GM18520 (cell line): ENCODE data around the gene MDK.

Experiments
- ATAC-seq: cut with Tn5 transposase; IDR thresholded peaks from one replicate; pipeline ENCODE4 v1.9.1; 2021; ENCODE audit not compliant: unreplicated experiment

MDK gene, protein sequence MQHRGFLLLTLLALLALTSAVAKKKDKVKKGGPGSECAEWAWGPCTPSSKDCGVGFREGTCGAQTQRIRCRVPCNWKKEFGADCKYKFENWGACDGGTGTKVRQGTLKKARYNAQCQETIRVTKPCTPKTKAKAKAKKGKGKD

GRCh38 chr11:46381048-46381818 is at the start of gene MDK:
TSS of gene MDK (plus strand) at chr11:46381669. CDS start at chr11:46382058, 389 bp downstream.
- ATAC-seq = no peak

DNA sequence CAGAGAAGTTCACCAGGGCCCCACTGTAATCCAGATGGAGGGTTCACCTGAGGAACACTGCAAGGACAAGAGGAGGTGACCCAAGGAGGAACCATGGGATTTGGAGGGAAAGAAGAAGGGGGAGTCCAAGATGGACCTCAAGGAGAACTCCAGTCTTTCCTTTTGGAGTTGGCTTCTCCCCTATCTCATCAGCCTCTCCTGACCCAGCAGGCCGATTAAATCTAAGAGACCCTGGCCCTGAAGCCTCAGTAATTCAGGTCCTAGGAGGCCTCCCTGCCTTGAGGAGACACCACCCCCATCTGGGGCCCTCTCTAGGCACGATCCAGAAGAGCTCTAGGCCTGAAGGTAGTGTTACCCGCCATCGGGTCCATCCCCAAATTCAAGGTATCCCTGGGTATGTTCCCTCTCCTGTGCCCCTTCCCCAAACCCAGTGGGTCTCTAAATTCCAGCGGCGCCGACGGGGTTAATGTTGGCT is 49.3 kb upstream of the MDK start:
- no peak for ATAC-seq

GRCh38 chr11:46332568-46333393 is 48.7 kb upstream of the MDK start:
- no peak for ATAC-seq

DNA sequence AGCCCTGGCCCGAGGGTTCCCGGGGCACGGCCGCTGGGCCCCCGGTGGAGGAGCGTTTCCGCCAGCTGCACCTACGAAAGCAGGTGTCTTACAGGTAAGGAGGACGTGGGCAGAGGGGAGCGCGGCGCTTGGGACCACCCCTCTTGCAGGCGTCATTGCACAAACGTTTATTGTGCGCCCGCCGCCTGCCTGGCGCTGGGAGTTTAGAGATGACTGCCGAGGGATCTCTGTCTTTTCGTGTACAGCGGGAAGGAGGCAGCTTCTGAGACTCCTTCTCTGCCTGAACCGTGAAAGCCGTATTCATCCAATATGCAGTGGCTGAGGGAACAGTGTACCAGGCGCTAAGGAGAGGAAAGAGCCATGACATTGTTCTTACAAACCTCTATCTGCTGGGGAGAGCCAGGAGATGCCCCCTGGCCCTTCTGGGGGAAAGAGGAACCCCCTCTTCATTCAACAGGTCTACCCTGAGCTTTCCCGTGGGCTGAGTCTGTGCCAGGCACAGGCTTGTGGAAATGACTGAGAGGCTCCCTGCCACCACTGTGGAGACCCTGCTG is 48.0 kb upstream of the MDK start:
- ATAC-seq = no peak

- ATAC-seq = no peak
Measured at GRCh38 chr11:46334211-46334610, 47.3 kb upstream of the MDK start.

DNA sequence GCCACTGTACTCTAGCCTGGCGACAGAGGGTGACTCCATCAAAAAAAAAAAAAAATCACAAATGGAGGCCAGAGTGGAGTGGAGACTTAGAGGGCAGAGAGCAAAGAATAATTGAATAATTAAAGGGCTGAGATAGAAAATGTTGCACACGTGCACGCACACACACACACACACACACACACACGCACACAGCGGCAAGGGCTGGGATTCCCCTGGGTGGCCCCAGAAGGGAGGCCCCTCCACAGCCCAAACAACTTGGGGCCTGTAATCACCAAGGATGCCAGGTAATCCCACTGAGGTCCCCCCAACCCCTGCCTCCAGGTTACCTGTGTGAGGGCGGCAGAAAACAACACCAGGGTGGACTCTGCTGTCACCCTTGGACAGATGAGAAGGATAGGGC is 46.2 kb upstream of the MDK start:
- ATAC-seq = no peak

GRCh38 chr11:46335890-46336562 is 45.4 kb upstream of the MDK start:
- no peak for ATAC-seq

GRCh38 chr11:46336563-46337180 is 44.8 kb upstream of the MDK start:
- ATAC-seq = no peak

DNA sequence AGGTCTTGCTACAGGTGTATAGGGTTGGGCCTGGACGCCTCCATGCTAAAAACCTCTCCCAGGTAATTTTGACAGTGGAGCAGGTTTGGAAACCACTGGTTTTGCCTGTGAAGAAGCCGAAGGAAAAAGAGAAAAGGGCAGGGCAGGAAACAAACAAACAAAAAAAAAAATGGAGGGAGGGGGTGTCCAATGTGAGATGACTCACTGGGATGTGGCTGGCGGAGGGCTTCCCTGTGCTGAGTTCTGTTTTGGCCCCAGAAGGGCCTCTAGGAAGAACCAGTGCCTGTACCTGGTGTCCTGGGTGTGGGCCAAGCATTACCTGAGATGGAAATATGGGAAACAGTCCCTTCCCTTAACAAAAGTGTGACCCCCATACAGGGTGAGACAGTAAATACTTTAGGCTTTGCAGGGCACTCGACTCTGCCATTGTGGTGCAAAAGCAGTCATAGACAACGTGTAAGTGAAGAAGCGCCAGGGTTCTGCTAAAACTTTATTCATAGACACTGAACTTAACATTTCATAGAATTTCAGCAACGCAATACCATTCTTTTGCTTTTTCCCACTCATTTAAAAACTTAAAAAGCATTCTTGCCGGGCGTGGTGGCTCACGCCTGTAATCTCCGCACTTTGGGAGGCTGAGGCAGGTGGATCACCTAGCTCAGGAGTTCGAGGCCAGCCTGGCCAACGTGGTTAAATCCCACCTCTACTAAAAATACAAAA is 43.7 kb upstream of the MDK start:
- ATAC-seq = no peak

DNA sequence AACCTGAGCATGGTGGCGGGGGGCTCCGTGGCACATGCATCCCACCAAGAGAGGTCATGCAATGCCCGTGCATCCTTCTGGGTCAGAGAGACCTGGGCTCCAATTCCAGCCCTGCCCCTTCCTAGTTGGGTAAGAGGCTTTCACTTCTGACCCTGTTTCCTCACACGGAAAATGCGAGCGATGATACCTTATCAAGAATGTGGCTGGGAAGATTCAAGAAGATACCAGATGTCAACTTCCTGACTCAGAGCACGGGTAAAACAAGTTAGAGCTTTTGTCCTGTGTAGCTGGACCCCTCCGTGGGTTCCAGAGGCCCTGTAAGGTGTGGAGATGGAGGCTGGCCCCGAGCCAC is 42.9 kb upstream of the MDK start:
- no peak for ATAC-seq

GRCh38 chr11:46338988-46339666 is 42.3 kb upstream of the MDK start:
- no peak for ATAC-seq

DNA sequence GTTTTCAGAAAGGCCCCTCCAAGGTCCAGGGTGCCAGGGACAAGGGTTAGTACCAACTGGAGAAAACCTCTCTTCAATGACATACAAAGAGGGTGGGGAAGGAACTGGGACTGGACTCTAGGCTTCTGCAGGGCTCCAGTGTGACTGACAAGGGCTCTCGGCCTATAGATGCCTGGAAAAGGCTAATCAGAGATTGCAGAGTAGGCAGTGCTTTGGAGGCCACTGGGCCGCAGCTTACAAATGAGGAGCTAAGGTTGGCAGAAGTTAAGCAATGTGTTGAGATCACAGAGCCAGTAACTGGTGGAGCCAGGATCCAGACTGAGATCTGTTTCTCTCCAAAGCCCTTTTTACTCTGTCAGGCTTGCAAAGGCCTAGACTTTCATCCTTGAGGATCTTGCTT is 41.7 kb upstream of the MDK start:
- ATAC-seq = no peak

DNA sequence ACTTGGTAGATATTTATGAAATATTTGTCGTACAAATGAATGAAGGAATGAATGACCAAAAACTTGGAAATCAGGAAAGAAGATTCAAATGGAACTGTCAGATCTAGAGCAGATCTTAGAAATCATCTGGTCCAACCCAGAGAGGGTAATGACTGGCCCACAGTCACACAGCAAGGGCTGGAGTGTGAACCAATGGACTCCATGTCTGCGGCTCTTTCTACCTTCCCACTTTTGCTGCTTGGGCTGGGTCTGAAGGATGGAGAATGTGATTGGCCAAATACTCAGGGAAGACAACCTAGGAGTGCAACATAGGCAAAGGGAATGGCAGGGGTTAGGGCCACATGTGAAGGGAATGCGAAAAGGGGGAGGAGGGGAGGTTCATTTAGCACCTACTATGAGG is 40.0 kb upstream of the MDK start:
- no peak for ATAC-seq

DNA sequence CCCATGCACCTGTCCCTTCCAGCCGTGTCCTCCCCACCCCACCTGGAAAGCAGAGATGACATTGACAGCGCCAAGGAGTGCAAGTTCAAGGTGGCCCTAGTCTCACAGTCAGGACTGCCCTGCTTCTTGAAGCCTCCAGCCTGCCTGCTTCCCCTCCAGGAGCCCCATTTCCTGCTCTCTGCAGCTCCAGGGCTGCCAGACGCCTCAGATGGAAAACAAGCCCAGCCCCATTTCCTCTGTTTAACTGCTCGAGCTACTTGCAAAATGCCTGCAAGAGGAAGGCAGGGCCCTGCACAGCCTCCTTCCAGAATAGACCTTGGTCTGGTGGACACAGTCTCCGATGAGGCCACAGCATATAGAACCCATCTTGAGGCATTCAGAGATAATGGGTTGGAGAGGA is 39.2 kb upstream of the MDK start:
- no peak for ATAC-seq

DNA sequence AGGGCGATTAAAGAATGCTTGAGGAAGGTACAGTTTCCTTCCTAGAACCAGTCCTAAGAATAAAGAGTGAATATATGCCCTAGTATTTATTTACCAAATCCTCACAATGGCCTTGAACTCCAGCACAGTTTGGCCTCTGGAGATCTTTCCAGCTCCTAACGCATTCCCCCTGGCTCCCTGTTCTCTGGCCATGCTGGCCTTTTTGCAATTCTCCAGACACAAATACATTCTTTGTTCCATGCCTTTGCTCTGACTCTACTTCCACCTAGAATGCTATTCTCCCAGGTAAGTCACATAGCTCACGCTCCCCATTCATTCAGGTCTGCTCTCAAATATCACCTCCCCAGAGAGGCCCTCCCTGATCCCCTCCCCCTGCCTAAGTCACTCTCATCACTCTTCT is 37.9 kb upstream of the MDK start:
- ATAC-seq = no peak

GRCh38 chr11:46345131-46345597 is 36.3 kb upstream of the MDK start:
- no peak for ATAC-seq

DNA sequence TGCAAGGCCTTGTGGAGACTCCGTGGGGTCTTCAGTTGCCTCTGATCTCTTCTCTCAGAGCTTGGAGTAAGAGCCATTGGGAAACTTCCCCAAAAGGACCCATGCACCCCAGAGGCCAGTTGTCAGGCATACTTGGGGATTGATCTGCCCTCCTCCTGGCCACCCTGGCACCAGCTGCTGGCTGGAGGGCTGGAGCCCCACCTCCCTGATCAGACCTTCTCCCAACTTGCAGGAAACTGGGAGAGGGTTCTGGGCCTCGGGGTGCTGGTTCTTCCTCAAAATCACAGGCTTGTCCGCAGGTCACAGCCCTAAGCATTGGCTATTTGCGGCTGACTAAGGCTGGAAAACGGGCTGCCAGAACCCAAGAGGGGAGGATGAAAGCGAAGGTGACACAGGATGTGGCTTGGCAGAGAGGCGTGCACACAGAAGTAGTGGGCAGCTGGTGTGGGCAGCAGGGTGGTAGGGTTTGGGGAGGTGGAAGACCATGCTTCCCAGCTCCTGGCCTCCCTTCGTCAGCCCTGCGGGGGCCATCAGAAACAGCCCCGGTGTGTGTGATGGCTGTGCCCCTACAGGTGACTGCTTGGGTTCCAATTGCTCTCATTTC is 35.5 kb upstream of the MDK start:
- no peak for ATAC-seq

DNA sequence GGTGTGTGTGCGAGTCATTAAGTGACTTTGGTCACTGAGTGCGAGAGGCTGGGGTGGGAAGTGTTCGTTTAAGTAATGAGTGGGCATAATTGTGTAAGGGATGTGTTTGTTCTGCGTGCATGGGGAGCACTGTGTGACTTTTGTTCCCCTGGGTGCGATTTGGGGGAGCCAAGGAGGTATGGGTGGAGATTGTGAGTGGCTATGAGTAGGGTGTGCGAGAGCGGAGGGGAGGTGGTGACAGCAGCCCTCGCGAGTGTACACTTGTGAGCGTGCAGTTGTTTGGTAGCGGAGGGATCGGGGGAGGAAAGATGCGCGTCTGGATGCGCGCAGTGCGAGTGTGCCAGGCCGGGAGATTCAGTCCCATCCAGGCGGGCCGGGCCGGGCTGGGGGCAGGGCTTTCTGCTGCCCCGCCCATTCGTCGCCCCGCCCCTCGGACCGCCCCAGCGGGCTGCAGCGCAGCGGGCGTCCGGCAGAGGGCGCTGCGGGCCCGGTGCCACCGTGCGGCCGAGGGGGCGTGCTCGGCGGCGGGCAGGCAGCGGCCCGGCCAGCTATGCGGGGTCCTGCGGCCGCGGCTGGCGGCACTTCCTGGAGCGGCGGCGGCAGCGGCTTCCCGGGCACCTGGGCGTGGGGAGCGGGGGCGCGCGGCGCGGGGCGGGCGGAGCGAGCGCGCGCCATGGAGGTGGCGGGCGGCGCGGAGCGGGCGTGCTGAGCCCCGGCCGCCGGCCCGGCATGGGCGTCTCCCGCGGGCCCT is 34.4 kb upstream of the MDK start, which contains the start of gene DGKZ:
Gene DGKZ, plus strand, starts transcription at position 578 of the 751 bp plus-strand sequence. CDS start 197 bp downstream, outside the sequence.
- ATAC-seq = peak; percentile 76
